Activated effector memory CD4-positive, alpha-beta T cell treated with anti-CD3 and anti-CD28 coated beads, Interleukin-2, amount 50 U/mL, for 16 hours (primary cell): ENCODE measurements around the gene PTPRD.

Experiments
- DNase-seq: peaks from one replicate; pipeline ENCODE4 v3.0.0-alpha.2; 2020

PTPRD gene

DNA sequence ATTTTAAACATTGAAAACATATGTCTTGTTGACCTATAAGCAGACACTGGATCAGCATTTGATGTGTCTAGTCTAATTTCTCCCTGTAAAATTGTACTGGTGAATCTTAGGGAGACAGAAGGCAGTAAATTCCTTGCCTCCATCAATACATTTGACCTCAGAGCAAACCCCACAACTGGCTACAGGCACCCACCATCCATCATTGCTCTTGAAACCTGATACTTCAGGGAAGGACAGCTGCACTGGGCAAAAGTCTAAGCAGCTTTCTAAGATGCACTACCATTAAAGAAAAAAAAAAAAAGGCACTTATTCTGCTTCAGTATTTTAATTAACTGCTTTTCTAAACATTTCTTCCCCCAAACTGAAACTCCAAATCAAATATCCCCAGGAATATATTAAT, 1761.9 kb downstream of the PTPRD start:
- no peak for DNase-seq

DNA sequence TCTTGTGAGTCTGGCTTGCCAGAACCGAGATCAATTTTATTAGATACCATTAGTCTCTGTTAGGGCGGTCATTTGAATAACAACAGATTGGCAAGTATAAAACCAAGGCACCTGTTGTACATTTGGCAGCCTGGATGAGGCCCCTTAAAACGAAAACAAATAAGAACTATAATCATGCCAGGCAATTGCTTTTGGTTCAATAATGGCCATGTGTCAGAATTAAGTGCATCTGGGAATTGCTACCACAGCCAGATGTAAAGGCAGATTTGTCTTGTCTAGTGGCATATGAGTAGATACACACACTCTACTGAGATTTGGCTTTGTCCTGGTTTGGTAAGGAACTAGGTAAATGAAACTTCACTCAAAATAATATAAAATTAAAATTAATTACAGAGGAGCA, 1767.0 kb downstream of the PTPRD start:
- no peak for DNase-seq

DNA sequence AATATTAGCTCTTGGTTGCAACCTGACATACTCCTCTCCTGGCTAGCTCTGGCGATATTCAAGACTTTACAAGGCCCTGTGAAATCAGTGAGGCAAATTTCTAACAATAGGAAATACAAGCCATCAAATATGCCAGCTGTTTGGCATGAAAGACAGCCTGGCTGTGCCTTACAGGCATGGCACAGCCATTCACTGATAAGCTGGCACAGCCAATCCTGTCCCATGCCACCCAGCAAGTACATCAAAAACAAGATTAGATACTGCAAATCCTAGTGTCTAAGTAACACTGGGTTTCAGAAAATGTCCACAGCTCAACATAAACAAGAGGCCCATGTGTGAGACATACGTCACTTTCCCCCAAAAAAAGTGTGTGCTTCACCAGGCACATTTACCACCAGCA, 1767.4 kb downstream of the PTPRD start:
- DNase-seq: no peak

DNA sequence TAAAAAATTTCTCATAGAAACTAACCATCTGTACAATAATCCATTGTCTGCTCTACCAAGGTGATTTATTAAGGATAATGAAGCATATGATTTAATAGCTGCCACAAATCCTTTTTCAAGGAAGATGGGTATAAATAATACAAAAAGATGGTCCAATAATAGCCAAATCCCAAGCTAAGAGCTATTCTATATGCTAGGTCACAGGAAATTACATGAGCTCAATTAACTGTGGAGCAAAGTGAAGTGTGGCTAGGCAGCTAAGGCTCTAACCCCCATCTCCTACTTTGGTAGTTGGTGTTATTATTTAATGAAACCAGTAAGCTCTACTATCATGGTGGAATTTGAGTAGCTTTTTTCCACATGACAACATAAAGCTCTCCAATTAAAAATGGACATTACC, 1768.3 kb downstream of the PTPRD start:
- DNase-seq: no peak

DNA sequence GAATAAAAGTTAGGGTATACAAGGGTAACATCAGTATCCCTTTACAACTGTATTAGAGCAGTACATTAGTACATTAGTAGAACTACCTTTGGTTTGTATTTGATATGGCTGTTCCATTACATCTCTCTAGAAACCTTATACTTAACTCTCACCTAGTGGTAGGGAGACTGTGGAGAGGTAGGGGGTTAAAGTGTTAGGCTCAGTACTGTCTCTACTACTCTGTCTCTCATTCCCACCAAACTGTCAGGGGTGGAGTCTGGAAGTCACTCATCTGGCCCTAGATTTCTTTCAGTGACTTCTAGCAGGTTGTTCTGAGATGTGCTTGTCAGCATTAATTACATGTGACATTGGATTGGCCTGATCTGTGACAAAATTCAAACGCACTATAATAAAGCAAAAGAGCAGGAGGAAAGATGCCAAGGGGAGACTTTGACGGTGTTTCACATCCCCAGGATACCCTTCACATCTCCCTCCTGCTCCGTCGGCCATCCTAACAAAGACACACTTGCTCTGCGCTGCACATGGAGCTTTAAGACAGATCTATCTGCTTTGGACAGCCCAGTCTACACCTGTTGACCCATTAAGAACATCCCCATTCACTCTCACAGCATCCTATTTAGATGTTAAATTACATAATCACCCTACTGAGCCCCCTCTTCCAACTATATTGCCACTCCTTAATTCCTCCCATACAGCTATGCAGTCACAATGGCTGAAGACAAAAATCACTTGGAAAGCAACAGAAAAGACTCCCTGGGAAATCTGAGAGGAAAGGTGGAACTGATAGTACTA, 1770.2 kb downstream of the PTPRD start:
- no peak for DNase-seq

DNA sequence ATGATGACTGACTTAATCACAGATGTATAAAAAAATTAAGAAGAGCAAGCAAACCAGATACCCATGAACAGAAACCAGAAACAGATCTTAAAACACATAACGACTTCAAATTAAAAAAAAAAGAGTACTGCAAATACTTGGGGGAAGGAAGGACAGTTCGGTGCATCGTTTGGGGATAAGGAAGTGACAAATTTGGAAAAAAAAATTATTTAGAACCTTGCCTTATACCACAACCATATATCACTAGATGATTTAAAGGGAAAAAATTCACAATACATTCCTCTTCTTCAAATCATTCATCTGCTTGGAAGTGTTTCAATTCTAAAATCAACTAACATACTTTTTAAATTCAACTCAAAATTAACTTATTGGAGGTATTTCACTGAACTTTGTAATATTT, 1774.7 kb downstream of the PTPRD start:
- no peak for DNase-seq

DNA sequence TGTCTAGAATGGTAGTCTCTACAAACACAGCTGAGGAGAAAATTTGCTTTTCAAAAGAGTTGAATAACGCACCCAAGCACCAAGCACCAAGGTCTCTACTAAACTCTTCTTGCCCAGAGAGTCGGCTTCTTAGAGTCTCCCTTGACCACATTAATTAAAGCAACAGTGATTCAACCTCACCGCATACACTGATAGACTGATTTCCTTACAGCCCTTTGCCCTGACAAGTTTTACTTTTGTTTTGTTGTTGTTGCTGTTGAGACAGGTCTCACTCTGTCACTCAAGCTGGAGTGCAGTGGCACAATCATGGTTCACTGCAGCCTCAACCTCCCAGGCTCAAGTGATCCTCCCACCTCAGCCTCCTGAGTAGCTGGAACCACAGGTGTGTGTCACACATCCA, 1777.5 kb downstream of the PTPRD start:
- DNase-seq: no peak

DNA sequence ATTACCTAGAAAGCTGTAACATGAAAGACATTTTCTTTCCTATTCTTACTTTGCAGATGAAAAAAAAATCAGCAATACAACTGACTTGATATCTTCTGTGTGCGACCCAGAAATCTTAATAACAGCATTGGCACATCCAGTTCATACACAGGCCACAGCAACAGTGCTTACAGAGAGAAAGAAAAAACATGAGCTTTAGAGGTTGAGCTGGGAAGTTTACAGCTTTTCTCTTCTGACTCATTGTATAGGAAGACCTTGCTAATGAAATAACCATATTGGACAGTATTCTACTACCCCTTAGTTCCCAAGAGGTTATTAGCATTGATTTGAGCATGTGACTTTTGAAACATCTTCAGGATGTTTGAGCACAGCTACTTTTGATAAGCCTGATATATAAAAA, 1779.8 kb downstream of the PTPRD start:
- DNase-seq: no peak

DNA sequence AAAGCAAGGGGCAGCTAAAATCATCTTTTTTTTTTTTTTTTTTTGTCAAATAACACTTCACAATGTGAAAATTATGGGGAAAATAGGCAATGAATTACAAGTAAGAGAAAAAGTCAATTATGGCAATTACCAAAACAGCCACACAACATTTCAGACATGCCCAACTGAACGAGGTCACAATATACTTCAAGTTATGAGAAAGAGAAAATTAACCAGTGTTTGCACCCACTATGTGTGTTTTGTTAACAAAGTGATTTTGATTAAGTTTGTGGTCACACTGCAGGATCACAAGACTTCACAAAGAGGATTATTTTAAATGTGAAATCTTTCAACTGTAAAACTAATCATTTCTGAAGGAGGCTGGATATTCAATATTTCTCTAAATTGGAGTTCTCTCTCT, 1780.4 kb downstream of the PTPRD start:
- DNase-seq: no peak

DNA sequence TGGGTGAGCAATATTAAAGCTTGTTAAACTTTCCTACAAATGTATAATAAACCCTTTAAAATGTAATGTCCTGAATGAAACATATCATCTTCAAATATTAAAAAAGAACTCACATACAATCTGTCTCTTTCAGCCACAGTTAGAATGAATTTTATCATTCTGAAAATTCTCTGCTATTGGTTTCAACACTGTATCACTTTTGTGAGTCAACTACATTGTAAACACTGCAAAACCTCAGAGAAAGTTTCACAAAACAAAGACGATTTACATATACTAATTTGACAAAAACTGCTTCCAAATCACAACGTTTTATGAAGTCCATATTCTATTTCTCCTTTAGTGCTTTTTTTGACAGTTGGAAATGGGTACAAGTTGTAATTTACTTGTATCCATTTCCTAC, 1781.2 kb downstream of the PTPRD start:
- DNase-seq: no peak

DNA sequence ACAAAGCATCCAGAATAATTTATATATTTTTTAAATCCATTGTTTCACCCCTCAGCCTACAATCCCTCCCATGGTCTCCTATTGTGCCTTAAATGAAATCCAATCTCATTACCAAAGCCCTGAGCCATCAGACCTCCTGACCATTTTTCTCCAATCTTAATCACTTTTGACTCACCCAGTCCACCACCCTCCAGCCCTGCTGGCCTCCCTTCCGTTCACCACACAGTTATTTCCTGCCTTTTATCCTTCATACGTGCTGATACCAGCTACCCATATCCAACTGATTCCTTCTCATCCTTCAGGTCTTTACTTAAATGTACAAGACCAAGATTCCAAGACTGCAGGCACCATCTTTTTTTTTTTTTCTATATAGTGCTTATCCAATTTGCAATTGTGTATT, 1786.5 kb downstream of the PTPRD start:
- no peak for DNase-seq

DNA sequence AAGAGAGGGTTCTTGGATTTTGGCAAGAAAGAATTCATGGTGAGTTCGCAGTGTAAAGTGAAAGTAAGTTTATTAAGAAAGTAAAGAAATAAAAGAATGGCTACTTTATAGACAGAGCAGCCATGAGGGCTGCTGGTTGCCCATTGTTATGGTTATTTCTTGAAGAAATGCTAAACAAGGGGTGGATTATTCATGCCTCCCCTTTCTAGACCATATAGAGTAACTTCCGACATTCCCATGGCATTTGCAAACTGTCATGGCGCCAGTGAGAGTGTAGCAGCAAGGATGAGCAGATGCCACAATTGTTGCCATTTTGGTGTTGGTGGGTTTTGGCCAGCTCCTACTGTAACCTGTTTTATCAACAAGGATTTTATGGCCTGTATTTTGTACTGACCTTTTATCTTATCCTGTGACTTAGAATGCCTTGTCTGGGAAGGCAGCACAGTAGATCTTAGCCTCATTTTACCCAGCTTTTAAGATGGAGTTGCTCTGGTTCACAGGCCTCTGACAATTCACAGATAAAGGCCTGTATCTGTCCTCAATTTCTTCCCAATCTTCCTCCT, 1787.1 kb downstream of the PTPRD start:
- no peak for DNase-seq

DNA sequence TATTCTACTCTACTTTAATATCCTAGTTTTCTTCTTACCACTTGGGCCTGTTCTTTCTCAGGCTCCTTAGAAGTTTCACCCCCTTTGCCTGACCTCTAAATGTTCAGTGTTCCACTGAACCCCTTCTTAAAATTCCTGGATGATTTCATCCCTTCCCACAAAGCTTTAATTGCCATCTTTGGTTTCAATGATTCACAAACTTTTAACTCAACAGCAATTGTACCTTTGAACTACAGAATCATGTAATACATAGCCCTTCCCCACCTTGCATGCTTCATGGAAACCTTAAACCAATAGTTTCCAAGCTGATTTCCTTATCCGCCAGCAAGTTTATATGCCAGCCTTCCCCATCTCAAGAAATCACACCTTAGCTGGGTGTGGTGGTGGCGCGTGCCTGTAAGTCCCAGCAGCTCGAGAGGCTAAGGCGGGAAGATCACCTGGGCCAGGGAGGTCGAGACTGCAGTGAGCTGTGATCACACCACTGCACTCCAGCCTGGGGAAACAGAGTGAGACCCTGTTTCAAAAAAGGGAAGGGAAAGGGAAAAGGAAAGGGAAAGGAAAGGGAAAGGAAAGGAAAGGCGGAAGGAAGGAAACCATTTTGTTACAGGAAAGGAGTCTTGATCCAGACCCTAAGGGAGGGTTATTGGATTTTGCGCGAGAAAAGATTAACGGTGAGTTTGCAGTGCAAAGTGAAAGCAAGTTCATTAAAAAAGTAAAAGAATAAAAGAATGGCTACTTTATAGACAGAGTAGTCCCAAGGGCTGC, 1789.5 kb downstream of the PTPRD start:
- no peak for DNase-seq

DNA sequence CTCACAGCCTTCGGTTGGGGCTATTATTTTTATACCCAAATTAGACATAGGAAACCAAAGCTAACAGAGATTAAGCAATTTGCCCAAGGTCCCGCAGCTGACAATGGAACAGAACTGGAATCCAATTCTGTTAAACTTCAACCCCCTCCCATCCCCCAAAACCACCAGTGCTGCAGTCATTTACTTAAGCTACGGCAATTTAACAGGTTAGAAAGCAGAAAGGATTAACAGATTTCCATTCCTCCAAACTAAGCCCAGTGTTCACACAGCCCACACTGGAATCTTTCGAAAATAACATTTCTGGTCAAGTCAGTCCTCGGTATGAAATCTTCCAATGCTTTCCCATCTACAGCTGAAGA, 1790.2 kb downstream of the PTPRD start:
- no peak for DNase-seq

DNA sequence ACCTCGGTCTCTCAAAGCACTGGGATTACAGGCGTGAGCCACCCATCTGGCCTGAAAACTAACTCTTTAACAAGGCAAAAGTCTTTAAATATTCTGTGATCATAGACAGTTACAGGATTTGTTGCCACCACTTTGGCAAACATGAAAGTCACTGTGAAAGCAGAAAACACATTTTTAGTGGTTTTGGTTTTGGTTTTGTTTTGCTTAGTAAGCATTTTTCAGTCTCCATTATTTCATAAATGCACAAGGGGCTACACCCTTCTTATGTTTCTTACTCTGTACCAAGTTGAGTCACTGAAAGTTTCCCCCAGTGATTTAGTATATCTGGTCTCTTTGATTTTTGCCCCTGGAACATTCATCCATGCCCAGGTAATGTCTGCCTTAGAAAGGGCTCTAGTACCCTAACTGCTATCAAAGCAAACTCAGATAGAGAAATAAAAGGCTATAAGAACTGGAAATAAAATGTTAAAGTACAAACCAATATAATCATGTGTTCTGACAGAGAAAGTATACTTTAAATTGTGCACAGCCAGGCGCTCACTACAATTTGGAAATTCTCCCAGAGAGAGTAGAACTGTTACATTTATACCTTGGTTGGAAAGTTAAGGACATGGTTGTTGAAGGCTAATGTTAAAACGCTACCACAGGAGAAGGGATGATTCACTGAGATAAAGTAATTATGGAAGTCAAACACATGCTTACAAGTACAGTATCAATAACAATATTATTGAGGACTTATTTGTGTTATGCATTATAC, 1790.7 kb downstream of the PTPRD start:
- DNase-seq: no peak

DNA sequence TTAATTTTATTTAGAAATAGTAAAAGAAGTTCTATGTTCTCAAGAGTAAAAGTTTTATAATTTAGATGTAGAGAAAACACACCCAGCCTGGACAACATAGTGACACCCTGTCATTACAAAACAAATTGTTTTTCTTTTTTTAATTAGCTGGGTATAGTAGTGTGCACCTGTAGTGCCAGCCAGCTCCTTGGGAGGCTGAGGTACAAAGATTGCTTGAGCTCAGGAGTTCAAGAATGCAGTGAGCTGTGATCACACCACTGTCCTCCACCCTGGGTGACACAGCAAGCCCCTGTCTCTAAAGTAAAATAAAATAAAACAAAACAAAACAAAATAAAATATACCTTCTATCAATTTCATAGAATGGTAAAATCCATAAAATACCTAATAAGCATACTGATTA, 1795.5 kb downstream of the PTPRD start:
- no peak for DNase-seq

DNA sequence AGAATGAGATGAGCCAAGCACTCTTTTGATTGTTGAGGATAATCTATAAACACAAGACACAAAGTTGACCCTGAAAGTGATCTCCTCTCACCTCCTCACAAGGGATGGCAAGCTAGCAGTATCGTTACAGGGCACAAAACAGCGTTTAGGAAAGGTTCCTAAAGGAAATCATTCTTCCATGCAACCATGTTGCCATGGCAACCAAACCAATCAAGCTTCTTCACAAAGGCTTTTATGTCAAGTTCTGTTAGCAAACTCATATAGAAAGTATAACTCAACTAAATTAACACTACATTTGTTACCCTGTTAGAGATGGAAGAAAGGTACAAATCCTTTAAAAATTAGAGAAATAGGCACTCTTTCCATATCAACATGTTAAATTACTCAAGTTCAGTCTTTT, 1796.4 kb downstream of the PTPRD start:
- no peak for DNase-seq

DNA sequence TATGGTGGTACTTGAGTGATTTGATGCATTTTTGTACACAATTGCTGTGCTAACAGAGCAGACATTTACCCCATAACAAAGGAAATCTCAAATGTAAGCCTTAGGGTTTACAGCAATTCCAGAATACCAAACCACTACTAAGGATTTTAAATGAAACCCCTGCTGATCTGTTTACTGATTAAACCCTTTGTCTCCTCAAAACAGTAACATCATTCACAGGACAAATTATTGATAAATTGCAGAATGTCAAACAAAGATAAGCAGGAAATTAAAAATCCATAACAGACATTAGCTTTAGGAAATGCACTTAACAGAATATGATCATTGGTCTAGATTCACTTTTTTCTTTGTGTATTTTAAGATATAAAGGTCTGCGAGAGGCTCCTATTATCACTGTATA, 1796.9 kb downstream of the PTPRD start:
- DNase-seq: no peak

DNA sequence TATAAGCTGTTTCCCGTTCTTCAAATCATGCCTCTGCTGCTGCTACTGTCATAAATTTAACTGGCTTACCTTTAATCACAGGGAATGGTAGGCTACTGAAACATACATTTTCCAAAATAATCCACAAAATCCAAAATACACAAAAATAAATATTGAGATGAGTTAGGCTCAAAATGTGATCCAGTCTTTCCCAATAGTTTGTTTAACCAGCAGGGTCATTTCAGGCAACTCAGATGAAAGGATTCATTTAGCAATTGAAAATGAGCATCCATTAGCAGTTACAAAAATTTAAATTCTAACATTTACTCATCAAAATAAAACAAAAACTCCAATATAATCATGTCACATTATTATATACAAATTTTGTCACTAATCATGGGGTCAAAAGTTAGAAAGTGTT, 1797.6 kb downstream of the PTPRD start:
- DNase-seq: no peak

DNA sequence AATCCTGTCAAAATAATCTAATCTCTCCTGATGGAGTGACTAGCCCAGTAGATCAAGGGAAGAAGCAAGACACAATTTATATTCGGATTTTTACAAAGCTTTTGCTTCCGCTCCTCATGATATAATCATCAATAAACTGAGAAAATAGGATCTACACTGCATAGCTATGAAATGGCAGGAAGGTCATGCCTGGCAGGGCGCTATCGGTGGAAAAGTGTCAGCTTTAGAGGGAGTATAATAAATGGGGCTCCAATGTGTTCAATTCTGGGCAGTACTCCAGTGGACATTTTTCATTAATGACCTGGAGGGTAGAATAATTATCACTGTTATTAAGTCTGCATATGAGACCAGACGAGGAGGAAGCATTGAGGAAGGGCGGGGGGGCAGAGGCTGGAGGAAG, 1799.9 kb downstream of the PTPRD start:
- DNase-seq: no peak

DNA sequence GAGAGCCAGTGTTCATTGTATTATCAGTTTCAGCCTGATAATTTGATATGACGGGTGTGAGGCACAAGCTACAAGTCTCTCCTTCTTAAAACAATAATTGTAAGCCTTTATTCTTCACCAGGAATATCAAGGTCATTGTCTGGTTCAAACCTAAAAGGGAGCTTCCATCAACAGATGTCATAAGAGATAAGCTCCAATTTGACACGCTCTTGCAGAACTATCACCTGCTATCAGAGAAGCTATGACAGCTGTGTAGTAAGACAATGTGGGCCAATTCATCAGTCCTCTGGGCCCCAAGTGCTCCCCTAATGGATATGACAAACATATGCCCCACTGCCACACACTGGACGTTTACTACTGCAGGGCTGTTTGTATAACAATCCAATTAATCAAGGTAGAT, 1803.1 kb downstream of the PTPRD start:
- DNase-seq: no peak

DNA sequence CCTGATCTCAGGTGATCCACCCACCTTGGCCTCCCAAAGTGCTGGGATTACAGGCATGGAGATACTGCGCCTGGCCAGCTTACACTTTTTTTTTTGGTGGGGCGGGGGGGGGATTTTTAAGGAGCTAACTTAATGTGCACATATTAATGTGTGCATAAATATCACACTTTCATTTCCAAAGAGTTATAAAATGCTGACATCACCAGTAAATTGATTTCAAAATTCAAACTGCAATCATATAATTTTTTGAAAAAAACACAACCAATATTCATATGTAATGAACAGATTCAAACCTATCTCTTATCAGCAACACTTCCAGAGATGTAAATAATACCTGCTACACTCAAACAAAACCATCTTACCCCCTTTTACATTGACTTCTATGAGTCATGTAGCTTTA, 1806.7 kb downstream of the PTPRD start:
- DNase-seq: no peak

DNA sequence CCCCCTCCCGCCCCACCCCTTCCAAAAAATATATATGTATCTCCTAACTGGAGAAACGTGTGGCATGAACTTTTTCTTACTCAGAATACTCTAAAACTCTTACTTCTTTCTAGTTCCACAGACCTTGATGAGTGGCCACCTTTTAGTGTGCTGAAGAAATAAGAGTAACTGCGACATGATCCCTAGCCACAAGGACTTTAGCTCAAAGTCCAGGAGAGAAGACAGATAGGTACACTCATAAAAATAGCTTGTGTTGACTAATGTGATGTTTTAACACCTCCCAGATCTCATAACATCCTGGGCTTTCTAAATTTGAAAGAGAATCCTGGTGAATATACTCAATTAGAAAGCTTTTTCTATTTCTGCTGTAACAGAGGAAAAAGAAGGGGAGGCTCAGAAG, 1808.2 kb downstream of the PTPRD start:
- DNase-seq: no peak

DNA sequence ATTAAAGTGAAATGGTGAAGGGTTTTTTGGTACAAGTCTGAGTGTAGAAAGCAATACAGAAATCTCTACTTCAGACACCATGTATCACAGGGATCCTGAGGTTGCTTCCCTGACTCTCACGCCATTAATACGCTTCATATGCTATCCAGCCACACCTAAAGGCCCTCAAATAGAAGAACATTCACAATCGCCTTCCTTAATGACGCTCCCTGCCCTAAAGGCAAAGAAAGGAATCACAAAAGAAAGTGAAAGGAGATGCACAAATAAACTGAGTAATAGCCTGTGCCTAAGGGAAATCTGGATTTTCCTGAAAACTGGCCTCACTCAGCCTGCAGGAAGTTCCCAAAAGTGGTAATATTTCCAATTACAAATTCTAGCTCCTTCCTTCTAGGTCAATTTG, 1810.6 kb downstream of the PTPRD start:
- no peak for DNase-seq
